Transverse colon (tissue), 4 donors: ENCODE measurements around the gene LSR.

Source experiments
- POLR2AphosphoS5 ChIP-seq, 3 donors: sonication (generic); formaldehyde crosslinking; IDR thresholded peaks; one replicate each; pipeline ENCODE4 v1.6.1; 2016; ENCODE audit warnings: antibody characterized with exemption in 3 of 3
- TF ChIP-seq, protein P1 (sequence below), 5 experiments: fragments of 200-600 bp in 3 of 5; fragments of 450-650 bp in 2 of 5; sonication (generic) in 3 of 5; IDR thresholded peaks; 1 replicate in 2 of 5; 2 replicates in 3 of 5; pipeline ENCODE4 v1.5.1; 2016 to 2017; ENCODE audit warnings: antibody characterized with exemption in 5 of 5, inconsistent platforms in 3 of 5, mild to moderate bottlenecking in 2 of 5, moderate library complexity in 1 of 5

DNA sequence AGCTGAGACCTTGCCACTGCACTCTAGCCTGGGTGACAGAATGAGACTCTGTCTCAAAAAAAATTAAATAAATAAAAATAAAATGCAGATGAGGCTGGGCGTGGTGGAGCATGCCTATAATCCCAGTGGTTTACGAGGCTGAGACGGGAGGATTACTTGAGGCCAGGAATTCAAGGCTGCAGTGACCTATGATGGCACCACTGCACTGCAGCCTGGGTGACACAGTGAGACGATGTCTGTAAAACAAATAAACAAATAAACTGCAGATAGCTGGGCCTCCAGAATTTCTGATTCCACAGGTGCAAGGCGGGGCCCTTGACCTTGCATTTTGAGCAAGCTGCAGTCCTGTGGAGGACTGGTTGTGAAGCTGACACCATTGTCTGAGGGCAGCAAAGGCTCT lies 40.1 kb downstream of the LSR start:
- TF ChIP-seq POLR2AphosphoS5 (IDR thresholded peaks at IDR 0.05), result no peak
- TF ChIP-seq, protein P1, sequence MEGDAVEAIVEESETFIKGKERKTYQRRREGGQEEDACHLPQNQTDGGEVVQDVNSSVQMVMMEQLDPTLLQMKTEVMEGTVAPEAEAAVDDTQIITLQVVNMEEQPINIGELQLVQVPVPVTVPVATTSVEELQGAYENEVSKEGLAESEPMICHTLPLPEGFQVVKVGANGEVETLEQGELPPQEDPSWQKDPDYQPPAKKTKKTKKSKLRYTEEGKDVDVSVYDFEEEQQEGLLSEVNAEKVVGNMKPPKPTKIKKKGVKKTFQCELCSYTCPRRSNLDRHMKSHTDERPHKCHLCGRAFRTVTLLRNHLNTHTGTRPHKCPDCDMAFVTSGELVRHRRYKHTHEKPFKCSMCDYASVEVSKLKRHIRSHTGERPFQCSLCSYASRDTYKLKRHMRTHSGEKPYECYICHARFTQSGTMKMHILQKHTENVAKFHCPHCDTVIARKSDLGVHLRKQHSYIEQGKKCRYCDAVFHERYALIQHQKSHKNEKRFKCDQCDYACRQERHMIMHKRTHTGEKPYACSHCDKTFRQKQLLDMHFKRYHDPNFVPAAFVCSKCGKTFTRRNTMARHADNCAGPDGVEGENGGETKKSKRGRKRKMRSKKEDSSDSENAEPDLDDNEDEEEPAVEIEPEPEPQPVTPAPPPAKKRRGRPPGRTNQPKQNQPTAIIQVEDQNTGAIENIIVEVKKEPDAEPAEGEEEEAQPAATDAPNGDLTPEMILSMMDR (IDR thresholded peaks at IDR 0.05), result no peak
